ENCODE data around the gene ANKRD13D.

Gene ANKRD13D

DNA sequence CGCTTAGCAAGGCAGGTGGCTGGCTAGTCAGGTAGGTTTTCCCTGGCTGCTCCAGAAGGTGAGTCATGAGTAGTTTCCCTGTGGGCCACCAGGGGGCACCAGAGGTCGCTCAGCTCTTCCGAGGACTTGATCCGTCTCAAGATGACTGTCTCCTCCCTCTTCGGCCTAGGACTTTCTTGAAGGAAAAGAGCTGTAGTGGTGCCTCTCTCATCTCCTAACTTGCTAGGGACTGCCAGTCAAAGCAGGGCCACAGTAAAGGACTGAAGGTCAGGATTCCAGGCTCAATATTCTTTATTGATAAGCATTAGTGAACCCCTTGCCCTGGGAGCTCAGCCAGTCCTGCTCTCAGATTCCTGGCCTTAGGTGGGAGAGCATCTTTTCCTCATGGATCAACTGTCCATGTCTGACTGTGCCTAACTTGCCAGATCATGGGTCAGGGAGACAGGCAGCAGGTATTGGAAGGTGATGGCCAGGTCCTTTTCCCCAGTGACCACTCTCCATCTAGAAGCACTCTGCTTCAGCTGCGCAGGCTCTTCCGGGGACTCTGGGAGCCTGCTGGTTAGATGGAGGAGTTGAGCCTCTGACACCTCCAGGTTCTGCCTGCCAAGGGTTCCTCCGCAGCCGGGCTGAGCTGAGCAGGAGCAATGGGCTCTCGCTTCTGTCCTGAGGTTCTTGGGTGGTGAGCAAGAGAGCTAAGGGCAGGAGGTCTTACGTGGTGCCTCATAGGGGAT, 62.3 kb downstream of the ANKRD13D start:
- TF ChIP-seq, protein P1, sequence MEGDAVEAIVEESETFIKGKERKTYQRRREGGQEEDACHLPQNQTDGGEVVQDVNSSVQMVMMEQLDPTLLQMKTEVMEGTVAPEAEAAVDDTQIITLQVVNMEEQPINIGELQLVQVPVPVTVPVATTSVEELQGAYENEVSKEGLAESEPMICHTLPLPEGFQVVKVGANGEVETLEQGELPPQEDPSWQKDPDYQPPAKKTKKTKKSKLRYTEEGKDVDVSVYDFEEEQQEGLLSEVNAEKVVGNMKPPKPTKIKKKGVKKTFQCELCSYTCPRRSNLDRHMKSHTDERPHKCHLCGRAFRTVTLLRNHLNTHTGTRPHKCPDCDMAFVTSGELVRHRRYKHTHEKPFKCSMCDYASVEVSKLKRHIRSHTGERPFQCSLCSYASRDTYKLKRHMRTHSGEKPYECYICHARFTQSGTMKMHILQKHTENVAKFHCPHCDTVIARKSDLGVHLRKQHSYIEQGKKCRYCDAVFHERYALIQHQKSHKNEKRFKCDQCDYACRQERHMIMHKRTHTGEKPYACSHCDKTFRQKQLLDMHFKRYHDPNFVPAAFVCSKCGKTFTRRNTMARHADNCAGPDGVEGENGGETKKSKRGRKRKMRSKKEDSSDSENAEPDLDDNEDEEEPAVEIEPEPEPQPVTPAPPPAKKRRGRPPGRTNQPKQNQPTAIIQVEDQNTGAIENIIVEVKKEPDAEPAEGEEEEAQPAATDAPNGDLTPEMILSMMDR (IDR thresholded peaks at IDR 0.05; ENCODE audit: low read depth, low read length): peak; percentile 88
- no peak overlapping the region for H3K4me3 ChIP-seq (ENCODE audit: low read depth, low read length)
